Thyroid gland (tissue), 4 donors: ENCODE measurements around the gene RELCH.

Experiments used
- POLR2A ChIP-seq, 2 donors: fragments of 450-650 bp; IDR thresholded peaks; one replicate each; pipeline ENCODE4 v1.6.1; 2017; ENCODE audit warnings: antibody characterized with exemption in 2 of 2, mild to moderate bottlenecking in 2 of 2, moderate library complexity in 1 of 2
- TF ChIP-seq, protein P1 (sequence below), 6 experiments: fragments of 200-600 bp in 3 of 6; fragments of 450-650 bp in 3 of 6; sonication (generic) in 3 of 6; IDR thresholded peaks; one replicate each; pipeline ENCODE4 v1.5.1; 2016 to 2019; ENCODE audit warnings: antibody characterized with exemption in 6 of 6, mild to moderate bottlenecking in 2 of 6, inconsistent platforms in 1 of 6, moderate library complexity in 1 of 6

DNA sequence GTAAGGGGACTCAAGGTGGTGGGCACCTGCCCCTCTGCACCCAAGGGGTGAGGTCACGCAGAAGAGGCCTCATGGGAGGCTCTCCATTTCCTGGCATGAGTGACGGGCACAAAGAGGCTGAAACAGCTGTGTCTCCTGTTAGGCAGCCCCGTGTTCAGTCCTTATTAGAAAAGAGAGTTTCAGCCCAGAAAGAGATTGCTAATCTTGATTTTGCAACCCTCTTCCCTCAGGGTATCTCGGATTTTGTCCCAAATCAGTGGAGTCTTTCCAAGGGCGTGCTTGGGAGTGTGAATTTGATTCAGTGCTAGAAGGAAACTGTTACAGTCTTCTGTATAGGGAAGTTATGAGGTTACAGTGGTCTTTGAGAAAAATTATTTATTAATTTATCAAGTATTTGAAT, 148.4 kb downstream of the RELCH start:
- TF ChIP-seq, protein P1, sequence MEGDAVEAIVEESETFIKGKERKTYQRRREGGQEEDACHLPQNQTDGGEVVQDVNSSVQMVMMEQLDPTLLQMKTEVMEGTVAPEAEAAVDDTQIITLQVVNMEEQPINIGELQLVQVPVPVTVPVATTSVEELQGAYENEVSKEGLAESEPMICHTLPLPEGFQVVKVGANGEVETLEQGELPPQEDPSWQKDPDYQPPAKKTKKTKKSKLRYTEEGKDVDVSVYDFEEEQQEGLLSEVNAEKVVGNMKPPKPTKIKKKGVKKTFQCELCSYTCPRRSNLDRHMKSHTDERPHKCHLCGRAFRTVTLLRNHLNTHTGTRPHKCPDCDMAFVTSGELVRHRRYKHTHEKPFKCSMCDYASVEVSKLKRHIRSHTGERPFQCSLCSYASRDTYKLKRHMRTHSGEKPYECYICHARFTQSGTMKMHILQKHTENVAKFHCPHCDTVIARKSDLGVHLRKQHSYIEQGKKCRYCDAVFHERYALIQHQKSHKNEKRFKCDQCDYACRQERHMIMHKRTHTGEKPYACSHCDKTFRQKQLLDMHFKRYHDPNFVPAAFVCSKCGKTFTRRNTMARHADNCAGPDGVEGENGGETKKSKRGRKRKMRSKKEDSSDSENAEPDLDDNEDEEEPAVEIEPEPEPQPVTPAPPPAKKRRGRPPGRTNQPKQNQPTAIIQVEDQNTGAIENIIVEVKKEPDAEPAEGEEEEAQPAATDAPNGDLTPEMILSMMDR (IDR thresholded peaks at IDR 0.05) = no peak
- TF ChIP-seq POLR2A (IDR thresholded peaks at IDR 0.05) = no peak
